Hematopoietic multipotent progenitor cell treated with erythropoietin and hydrocortisone succinate and interleukin-3 and kit ligand, for 17 days (in vitro differentiated cells): ENCODE data around the gene SLC17A9.
A peak's percentile ranks its signal among the peaks of the same experiment; 100 is the strongest.

Experiments
- DNase-seq: peaks from one replicate; pipeline ENCODE4 v3.0.0-alpha.2; 2015; ENCODE audit warnings: low spot score

Gene SLC17A9, protein sequence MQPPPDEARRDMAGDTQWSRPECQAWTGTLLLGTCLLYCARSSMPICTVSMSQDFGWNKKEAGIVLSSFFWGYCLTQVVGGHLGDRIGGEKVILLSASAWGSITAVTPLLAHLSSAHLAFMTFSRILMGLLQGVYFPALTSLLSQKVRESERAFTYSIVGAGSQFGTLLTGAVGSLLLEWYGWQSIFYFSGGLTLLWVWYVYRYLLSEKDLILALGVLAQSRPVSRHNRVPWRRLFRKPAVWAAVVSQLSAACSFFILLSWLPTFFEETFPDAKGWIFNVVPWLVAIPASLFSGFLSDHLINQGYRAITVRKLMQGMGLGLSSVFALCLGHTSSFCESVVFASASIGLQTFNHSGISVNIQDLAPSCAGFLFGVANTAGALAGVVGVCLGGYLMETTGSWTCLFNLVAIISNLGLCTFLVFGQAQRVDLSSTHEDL

DNA sequence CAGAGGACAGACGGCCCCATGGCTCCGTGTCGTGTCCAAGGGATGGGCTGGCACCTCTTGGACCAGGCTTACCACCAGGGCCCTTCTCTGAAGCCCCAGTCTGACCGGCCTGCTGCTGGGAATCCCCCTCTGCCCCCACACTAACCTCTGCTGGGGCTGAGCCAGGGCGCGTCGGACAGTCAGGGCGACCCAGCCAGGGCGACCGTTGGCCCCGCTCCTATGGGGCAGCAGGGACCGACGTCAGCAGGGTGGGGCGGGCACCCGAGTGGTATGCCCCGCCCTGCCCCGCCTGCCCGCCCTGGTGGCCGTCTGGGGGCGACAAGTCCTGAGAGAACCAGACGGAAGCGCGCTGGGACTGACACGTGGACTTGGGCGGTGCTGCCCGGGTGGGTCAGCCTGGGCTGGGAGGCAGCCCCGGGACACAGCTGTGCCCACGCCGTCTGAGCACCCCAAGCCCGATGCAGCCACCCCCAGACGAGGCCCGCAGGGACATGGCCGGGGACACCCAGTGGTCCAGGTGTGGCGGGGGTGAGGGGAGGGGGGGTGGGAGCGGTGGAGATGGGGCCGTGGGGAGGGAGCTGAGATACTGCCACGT lies at the start of gene SLC17A9:
Gene SLC17A9, plus strand, starts transcription at position 337 of the 595 bp plus-strand sequence. Its CDS starts 122 bp downstream, at position 459.
- DNase-seq: peak; percentile 74

DNA sequence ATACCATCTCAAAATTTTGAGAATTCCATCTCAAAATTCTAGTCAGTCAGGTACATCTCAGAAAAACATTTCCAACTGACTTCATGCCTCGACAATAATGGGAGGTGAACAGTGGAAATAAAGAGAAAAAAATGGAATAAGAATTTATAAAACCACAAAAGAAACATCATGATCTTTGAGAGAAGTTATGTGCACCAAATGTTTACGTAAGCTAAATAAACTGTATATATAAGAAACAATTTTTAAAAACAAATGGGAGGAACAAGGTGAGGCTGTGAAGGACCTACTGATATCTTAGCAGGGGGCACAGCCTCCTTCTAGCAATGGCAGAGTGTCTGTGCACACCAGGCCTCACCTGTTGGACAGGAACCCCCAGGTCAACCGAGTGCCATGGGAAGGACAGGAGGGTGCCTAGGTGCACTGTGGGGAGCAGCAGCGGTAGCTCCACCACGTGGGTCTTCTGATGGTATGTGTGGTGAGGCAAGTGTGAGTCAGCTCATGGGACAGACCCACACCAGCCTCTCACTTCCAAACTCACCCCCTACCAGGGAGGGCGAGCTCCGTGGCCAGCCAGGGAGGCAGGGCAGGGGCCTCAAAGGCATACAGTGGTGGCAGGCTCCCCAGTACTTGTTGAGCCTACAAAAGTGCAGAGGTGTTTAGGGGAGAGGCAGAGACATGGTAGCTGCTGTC lies 49.4 kb upstream of the SLC17A9 start:
- no peak for DNase-seq

DNA sequence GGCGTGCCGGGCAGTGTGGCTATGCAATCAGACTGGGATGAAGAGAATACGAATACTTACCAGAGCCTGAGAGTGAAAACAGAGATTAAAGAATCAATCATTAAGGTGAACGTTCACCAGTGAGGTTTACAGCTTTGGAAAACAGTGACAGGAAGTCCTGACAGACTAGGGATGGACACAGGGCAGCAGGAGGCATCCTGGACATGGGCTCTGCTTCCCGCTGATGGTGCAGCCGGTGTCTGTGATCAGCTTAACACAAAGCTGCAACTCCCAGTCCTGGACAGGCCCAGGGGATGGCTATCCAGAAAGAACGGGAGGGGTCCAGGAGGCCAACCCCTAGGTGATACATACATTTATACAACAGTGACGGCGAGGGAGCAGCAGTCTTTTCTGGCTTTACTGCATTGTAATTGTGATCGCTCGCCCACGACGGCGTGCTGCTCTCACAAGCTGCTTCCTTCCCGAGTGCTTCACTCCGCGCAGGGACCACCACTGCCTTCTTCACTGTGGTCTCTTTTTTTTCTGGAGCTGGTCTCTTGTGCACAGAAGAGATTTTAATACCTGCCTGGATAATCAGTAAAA lies 46.9 kb upstream of the SLC17A9 start:
- DNase-seq: no peak

DNA sequence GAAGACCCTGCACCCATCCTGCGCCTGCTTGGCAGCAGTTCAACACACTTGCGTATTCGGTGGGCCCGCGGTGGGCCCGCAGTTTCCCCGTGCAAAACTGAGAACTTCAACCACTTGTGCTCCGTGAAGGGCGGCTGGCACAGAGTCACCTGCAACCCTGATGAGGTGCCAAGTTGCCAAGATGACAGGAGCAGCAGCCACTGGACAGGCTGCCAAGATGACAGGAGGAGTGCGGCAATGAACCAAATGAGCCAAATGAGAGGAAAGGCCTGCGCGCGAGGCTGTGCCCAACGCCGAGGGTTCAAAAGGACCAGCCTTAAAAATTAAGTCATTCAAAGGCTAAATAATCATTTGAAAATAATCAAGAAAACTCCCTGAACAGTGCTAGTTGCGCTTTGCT lies 46.3 kb upstream of the SLC17A9 start:
- no peak for DNase-seq

DNA sequence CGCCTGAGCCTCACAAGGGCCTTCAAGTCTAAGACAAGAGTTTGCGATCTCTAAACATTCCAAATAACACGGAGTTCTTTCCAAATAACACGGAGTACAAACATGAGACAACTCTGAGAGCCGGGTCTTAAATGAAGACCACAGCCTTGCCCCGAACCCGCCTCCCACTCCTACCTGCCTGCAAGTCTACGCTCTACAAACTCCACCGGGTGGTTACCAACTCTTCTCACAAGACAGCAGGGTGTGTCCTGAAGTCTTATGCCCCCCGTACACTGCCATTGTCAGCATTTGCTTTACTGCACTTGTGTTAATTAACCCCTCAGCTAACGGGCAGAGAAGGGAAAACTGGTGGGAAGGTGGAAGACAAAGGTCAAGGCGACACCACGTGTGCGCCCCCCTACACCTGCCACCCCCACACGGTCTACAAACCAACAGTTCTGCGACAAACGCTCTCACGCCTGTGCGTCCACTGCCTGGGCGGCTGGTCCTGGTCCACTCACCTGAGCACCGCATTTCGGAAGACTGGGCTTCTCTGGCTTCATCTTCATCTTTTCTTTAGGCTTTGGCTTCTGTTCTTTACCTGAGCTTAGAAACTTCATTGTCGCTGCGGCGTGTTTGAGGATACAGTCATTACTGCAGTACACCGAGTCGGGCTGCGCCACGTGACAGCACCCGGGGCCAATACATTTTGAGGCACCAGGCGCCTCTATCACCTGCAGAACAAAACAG lies 45.7 kb upstream of the SLC17A9 start:
- DNase-seq: no peak

DNA sequence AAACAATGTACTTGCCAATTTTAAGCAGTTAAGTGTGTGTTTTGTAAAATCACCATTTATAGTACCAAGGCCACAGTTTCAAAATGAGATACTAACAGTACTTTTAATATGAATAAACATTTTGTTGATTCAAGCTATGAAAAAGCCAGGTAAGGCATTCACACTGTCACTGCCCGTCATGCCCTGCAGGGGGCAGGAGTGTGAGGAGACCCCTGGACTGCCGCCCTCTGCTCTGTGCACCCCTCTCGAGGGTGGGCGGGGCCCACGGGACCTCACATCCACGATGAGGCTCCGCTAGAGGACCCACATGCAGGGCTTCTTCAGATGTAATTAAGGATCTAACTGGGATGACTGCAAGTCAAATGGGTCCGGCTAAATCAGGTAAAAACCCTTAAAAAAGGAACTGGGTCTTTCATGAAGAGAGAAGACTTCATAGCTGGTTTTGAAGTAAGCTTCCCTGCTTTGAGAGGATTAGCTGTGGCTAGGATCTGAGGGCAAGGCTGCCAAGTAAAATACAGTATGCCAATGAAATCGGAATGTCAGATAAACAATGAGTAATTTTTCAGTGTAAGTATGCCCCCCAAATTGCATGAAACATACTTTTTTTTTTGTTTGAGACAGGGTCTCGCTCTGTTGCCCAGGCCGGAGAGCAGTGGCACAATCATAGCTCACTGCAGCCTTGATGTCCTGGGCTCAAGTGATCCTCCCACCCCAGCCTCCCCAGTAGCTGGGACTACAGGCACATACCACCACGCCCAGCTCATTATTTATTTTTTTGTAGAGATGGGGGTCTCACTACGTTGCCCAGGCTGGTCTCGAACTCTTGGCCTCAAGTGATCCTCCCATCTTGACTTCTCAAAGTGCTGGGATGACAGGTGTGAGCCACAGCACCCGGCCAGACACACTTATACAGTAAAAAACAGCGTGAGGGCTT lies 44.9 kb upstream of the SLC17A9 start:
- no peak for DNase-seq

DNA sequence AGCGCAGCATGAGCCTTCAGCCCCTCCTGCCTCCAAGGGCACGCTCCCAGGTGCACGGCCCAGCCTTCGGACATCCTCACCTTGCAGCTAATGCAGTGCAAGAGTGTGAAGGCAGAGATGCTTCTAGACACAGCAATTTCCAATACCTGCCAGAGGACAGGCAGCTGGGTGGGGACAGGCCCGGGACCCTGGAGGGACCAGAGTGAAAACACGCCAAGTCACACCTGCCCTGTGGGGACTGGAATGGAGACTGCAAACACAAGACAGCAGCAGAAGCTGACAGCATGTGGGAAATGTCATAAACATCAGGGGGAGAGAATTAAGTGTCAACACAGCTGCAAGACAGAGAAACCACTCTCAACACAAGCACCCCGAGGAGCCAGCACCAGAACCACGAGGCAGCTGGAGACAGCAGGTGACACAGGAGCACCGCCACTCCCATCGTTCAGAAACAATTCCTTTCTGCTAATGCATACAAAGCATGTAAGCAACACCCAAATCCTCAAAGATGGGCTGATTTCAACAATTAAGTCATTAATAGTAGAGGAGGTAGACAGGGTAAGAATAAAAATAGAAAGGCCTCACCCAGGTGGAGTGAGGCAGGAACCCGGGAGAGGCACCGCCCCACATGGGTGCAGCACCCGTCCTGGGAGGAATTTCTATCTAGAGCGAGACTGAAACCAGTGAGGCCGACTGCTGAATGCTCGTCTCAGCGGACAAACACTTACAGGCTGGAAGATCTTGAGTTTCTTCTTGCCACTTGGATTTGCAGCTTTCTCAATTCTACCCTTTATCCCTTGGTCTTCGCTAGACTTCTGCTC lies 43.3 kb upstream of the SLC17A9 start:
- no peak for DNase-seq

DNA sequence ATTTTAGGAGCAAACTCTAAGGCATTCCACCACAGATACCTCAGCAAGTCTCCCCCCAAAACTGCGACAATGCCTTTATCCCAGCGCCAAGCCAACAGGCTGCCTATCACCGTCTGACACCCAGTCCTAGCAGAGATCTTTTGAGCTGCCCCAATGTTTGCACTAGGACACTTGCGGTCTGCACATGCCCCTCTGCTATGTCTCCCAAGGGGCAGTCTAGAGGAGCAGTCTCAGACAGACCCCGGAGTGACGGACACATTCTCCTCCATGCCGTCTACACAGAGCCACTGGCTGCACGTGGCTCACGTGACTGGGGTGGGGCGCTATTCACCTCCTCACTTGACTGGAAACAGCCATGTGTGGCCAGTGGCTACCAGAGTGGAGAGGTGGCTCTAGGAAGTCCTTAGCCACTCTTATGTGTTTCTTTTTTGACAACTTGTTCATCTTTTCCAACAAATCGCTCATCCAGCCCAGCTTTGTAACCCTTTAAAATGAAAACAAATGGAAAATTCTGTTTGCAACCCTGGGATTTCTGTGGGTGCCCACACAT lies 42.2 kb upstream of the SLC17A9 start:
- no peak for DNase-seq

DNA sequence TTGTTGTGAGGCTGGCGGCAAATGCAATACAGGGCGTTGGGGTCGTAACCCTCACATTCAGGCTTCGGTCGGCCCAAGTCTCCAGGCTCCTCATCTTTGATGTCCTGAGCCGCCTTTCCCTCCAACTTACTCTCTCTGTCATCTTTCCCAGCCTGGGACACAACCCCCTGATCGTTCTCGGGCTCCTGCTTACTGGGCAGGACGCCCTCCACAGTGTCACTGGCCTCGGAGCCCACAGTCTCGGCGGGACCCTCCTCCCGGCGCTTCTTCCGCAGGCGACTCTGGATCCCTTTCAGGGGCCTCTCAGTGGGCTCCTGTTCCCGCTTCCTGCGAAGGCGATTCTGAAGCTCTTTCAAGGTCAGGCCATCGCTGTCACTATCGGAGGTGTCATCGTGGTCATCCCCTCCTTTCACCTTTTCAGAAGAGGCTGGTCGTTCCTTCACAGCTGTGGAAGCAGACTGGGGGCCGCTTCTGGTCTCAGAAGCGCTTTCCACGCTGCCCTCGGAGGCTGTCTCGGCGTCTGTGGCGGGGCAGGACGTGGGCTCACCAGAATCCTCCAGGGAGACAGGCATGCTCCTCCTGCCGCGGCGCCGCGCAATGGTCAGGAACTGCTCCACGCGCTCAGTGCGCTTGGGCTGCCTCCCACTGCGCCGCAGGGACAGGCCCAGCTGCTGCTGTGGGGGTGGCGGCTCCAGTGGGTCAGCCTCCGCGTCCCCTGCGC lies 41.6 kb upstream of the SLC17A9 start:
- DNase-seq: no peak

DNA sequence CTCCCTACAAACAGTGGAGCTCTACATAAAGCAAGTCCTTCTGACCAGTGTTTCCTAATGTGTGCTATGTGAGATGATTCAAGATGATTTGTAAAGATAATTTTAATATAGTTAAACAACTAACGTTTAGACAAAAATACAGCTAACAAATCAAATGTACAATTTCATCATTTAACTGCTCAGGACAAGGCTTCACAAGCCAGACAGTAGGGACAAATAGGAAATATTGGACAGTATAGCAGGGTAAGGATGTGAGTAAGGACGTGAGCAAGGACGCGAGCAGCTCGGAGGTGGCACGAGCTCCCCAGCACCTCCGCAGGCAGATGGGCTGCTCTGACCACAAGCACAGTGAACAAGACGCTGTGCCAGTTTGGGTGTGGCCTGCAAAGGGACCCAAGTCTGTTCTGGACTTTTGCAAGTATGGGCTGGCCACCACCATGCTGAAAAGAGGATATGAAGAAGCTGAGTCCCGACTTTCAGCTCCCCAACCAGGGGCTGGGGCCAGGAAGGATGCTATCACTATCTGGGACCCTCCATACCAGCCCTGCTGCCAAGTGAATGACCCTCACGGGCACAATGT lies 40.7 kb upstream of the SLC17A9 start:
- no peak for DNase-seq

DNA sequence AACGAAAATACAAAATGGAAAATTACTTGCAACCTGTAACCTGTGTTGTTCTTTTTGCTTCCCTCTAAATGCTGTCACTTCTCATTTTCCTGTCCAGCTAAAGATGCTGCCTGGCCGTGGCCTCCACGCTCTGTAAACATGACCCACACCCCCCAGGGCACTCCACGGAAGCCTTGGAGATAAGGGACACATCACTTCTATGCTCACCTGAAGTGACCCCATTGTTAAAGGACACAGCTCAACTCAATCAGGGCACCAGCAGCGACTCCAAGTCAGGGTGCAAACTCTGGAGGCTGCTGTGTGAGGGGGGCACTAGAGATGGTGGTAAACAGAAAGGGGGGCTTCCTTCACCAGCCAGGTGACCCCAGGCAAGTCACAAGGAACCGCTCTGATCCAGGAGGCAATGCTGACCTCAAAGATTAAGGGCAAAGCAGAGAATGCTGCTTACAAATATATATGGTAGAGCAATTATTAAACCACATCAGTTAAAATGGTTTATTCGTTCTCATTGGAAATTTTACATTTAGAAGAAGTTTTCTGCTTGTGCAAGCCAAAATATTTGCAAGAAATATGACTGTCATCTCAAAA lies 39.4 kb upstream of the SLC17A9 start:
- no peak for DNase-seq

DNA sequence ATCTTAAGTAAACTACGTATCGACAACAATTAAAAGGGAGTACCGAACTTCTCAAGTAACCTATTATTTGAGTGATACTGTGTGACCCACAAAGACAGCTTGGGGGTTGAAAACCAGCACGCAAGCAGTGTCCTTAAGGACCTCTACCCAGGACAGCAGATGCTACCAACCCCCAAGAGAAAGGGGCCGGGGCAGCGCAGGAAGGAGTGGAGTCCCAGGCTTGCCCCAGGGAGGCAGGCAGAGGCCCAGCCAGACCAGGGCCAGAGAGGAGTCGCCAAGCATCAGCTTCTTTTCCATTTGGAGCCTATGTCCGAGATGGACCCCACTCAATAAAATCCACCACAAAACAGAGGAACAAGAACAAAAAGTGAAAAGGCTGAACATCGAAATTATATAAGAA lies 38.1 kb upstream of the SLC17A9 start:
- no peak for DNase-seq

DNA sequence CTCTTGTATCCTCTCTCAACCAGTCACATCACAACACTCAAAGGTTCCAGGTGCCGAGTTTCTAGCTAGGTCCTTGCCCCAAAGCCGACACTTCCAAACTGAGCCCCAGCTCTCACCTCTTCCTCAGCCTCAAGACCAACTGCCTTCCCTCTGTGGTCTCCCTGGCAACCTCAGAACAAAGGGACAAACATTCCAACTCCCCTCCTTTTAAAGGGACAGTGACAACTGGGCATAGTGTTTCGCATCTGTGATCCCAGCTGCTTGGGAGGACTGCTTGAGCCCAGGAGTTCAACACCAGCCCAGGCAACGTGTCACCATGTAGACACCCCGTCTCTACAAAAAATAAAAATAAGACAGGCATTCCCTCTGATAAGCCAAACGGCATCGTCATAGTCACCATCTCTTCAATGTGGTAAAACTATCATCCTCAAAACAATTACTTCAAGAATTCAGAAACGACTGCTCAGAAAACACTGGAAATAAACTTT lies 37.5 kb upstream of the SLC17A9 start:
- DNase-seq: no peak

DNA sequence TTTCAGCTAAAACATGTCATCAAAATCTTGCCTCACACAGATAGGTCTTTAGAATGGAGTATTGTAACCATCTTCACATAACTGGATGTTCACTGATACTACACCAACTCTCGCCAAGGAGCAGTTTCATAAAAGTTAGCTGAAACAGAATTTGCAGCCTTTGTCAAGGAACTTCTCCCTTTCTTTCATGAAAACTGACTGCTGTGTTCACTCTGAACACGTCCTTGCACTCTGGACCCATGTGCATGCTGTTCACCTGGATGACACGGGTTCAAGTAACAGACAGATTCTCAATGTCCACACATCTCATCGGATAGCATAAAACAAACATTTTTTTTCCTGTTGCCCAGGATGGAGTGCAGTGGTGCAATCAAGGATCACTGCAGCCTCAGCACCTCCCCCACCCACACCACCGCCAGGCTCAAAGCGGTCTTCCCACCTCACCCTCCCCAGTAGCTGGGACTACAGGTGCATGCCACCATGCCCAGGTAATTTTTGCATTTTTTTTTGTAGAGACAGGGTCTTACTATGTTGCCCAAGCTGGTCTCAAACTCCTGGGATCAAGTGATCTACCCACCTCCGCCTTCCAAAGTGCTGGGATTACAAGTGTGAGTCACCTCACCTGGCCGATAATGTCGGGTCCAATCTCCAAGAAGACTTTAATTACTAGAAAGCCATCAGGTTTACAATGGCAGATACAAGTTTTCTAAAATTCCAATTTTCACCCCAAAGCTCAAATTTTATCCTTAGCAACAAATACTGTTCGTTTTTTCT lies 35.6 kb upstream of the SLC17A9 start:
- DNase-seq: no peak

DNA sequence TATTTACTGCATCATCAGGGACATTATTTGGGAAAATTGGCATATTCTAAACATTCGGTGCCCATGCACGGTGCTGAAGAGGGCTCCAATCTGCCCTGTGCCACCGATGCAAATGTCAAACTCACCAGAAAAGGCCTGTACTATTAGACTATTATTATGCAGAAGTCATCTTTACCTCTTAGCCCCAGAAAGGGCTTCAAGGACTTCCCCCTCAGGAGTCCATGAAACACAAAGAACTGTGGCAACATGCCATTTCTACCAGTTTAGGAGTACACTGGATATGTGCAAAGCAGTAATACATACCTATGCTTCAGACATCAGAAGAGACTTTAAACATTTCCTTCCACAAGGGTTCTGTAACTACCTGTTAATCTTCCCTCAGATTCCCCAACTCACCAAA lies 34.8 kb upstream of the SLC17A9 start:
- no peak for DNase-seq

DNA sequence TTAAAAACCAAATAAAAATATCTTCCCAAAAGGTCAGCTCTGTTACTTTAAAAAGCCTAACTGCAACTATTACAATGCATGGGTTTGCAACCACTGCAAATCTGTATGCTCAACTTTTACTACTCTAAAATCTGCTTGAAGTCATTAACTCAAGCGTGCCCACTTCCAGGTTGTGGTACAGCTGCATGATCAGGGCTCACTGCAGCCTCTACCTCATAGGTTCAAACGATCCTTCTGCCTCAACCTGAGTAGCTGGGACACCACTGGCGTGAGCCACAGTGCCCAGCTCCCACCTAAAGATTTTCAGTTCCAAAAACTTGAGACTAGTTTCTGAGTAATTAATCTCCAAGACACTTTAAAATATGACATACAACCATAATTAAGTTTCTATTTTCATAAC lies 34.4 kb upstream of the SLC17A9 start:
- DNase-seq: no peak

DNA sequence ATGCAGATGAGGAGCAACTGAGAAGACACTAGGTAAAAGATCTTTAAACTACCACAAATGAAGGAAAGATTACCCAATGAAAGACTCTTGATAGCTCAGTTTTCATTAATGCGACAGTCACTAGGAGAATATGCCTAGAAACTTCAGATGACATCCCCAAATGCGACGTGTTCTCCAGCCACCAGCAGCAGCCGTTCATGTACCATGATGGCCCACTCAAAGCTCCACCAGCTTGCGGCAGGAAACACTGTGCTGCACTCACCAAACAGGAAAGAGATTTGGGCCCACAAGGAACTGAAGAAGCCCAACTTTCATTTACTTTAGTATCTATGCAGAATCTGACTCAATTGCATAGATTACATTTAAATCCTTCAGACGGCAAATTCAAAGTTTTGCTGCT lies 33.7 kb upstream of the SLC17A9 start:
- DNase-seq: no peak
